IMR-90 (cell line): ENCODE measurements around the gene WWC1. TPM values are rescaled to one million over a fixed set of nuclear protein-coding genes. Genes with fewer than 3 reads are reported as not detected.

Source experiments
- ATAC-seq: fragments of 200-7000 bp; cut with Tn5 transposase; 2 replicates; pipeline ENCODE4 v1.9.1; 2020; ENCODE audit warnings: low read depth, mild to moderate bottlenecking, moderate library complexity
- BruUV-seq: library from RNA; stranded (reverse); fragments of 400-500 nt; replicated peaks from 2 replicates; lab custom pipeline; 2021; lab: Mats Ljungman, UMichigan
- CTCF ChIA-PET: fragments of 300-600 bp; formaldehyde crosslinking; extraction: SDS; loops from one replicate; lab custom pipeline; 2021; ENCODE audit warnings: antibody characterized with exemption; lab: Yijun Ruan, JAX
- POLR2A ChIA-PET: fragments of 300-600 bp; sonication (Branson Sonifier 250); formaldehyde crosslinking; loops from one replicate; lab custom pipeline; 2022; ENCODE audit warnings: antibody characterized with exemption; ENCODE audit not compliant: unreplicated experiment; lab: Charles Lee
- DNase-seq: peaks from one replicate; pipeline ENCODE4 v3.0.0; 2013
- H2AFZ ChIP-seq: replicated peaks from 2 replicates; pipeline ENCODE3; 2013; ENCODE audit warnings: low read length, mild to moderate bottlenecking; ENCODE audit not compliant: poor library complexity
- H2AK5ac ChIP-seq: 2 replicates; pipeline ENCODE4 v1.6.1; 2013; ENCODE audit warnings: low read depth, low read length, inconsistent platforms
- H2AK9ac ChIP-seq: replicated peaks from 2 replicates; pipeline ENCODE3; 2013; ENCODE audit warnings: mild to moderate bottlenecking, low read depth, low read length, moderate library complexity; ENCODE audit not compliant: poor library complexity
- H2BK120ac ChIP-seq: 2 replicates; pipeline ENCODE4 v1.6.1; 2013; ENCODE audit warnings: low read depth, low read length, inconsistent platforms
- H2BK15ac ChIP-seq: 3 replicates; pipeline ENCODE4 v1.6.1; 2013; ENCODE audit warnings: low read depth, low read length, inconsistent platforms
- H2BK20ac ChIP-seq: 2 replicates; pipeline ENCODE4 v1.6.1; 2013; ENCODE audit warnings: low read depth, mild to moderate bottlenecking, inconsistent platforms, low read length, moderate library complexity
- H2BK5ac ChIP-seq: 2 replicates; pipeline ENCODE4 v1.6.1; 2013; ENCODE audit warnings: mild to moderate bottlenecking, low read depth, low read length, inconsistent platforms; ENCODE audit not compliant: poor library complexity, severe bottlenecking
- H3K14ac ChIP-seq: replicated peaks from 2 replicates; pipeline ENCODE4 v1.6.1; 2013; ENCODE audit warnings: low read depth, low read length, inconsistent platforms
- H3K18ac ChIP-seq: 2 replicates; pipeline ENCODE4 v1.6.1; 2013; ENCODE audit warnings: low read depth, low read length, control low read depth
- H3K23ac ChIP-seq: 2 replicates; pipeline ENCODE4 v1.6.1; 2013; ENCODE audit warnings: low read depth, low read length, inconsistent platforms
- H3K27ac ChIP-seq: 2 replicates; pipeline ENCODE4 v1.5.1; 2013; ENCODE audit warnings: mild to moderate bottlenecking, control low read depth, low read length; ENCODE audit not compliant: insufficient read depth
- H3K27me3 ChIP-seq: 2 replicates; pipeline ENCODE4 v1.6.1; 2013; ENCODE audit warnings: low read length; ENCODE audit not compliant: control insufficient read depth, insufficient read depth
- H3K36me3 ChIP-seq: 2 replicates; pipeline ENCODE4 v1.6.1; 2013; ENCODE audit warnings: low read length, mixed read lengths; ENCODE audit not compliant: control insufficient read depth, insufficient read depth
- H3K4ac ChIP-seq: 2 replicates; pipeline ENCODE4 v1.6.1; 2013; ENCODE audit warnings: low read depth, low read length, inconsistent platforms
- H3K4me1 ChIP-seq: 2 replicates; pipeline ENCODE4 v1.6.1; 2013; ENCODE audit warnings: low read length, mixed read lengths; ENCODE audit not compliant: control insufficient read depth, insufficient read depth
- H3K4me2 ChIP-seq: 2 replicates; pipeline ENCODE4 v1.6.1; 2013; ENCODE audit warnings: low read depth, mild to moderate bottlenecking, control low read depth, low read length, moderate library complexity
- H3K4me3 ChIP-seq: 2 replicates; pipeline ENCODE4 v1.5.1; 2013; ENCODE audit warnings: low read depth, mild to moderate bottlenecking, control low read depth, low read length, moderate library complexity; ENCODE audit not compliant: insufficient read depth
- H3K56ac ChIP-seq: 2 replicates; pipeline ENCODE4 v1.6.1; 2013; ENCODE audit warnings: low read length, inconsistent platforms; ENCODE audit not compliant: insufficient read depth; ENCODE audit errors: extremely low read depth
- H3K79me1 ChIP-seq, 2 experiments: 2 replicates each; pipeline ENCODE4 v1.6.1; 2013; ENCODE audit warnings: low read length in 2 of 2, inconsistent platforms in 1 of 2, low read depth in 1 of 2
- H3K9ac ChIP-seq: 2 replicates; pipeline ENCODE4 v1.6.1; 2013; ENCODE audit warnings: low read depth, low read length, control low read depth
- H3K9me1 ChIP-seq: 2 replicates; pipeline ENCODE4 v1.6.1; 2013; ENCODE audit warnings: low read length, inconsistent platforms; ENCODE audit not compliant: insufficient read depth
- H3K9me3 ChIP-seq: 2 replicates; pipeline ENCODE4 v1.6.1; 2013; ENCODE audit warnings: low read length; ENCODE audit not compliant: control insufficient read depth, insufficient read depth
- H4K20me1 ChIP-seq: 2 replicates; pipeline ENCODE4 v1.6.1; 2013; ENCODE audit warnings: low read length, inconsistent platforms; ENCODE audit not compliant: insufficient read depth
- H4K5ac ChIP-seq: 2 replicates; pipeline ENCODE4 v1.6.1; 2013; ENCODE audit warnings: mild to moderate bottlenecking, low read depth, low read length, control low read depth
- H4K8ac ChIP-seq, 2 experiments: 2 replicates each; pipeline ENCODE4 v1.6.1; 2013; ENCODE audit warnings: low read depth in 2 of 2, low read length in 2 of 2, control low read depth in 1 of 2, inconsistent platforms in 1 of 2
- H4K91ac ChIP-seq: 2 replicates; pipeline ENCODE4 v1.6.1; 2013; ENCODE audit warnings: low read depth, low read length, inconsistent platforms; ENCODE audit not compliant: insufficient read depth
- BHLHE40 ChIP-seq: fragments of 150-350 bp; IDR thresholded peaks from 2 replicates; pipeline ENCODE4 v1.6.1; 2016; ENCODE audit warnings: mild to moderate bottlenecking, low read depth, low read length
- FOS ChIP-seq: fragments of 150-350 bp; IDR thresholded peaks from 2 replicates; pipeline ENCODE4 v1.6.1; 2016; ENCODE audit warnings: low read depth, low read length
- MAFK ChIP-seq: IDR thresholded peaks from 2 replicates; pipeline ENCODE4 v1.6.1; 2012; ENCODE audit warnings: low read depth, low read length, improper control_type of control experiment
- MAZ ChIP-seq: IDR thresholded peaks from 2 replicates; pipeline ENCODE4 v1.6.1; 2012; ENCODE audit warnings: low read depth, mild to moderate bottlenecking, low read length, improper control_type of control experiment, moderate library complexity, borderline replicate concordance
- WGBS, 2 experiments: methylation state at CpG; one replicate each; pipeline versions ENCODE4 v1.1.5 to v1.1.7; 2013; ENCODE audit warnings: missing lambda C conversion rate in 2 of 2; ENCODE audit not compliant: insufficient read length in 1 of 2; ENCODE audit errors: extremely low coverage in 2 of 2; 5-methylcytosine and 5-hydroxymethylcytosine counted together
- dilution Hi-C: fragments of 300-500 bp; cut with HindIII; formaldehyde crosslinking; loops from one replicate; pipeline ENCODE4 v1.14.3; 2018; ENCODE audit warnings: low sequenced_read_pairs; ENCODE audit not compliant: unreplicated experiment
- in situ Hi-C: fragments of 300-500 bp; cut with MboI; formaldehyde crosslinking; loops from 3 replicates; pipeline ENCODE4 v1.14.3; 2019; ENCODE audit warnings: low sequenced_read_pairs, inconsistent platforms, mixed read lengths
- intact Hi-C: fragments of 100-400 bp; cut with micrococcal nuclease; formaldehyde crosslinking; loops from 2 replicates; pipeline ENCODE4 v1.10.0; 2022
- polyA plus RNA-seq, 3 experiments: library from polyadenylated mRNA; depleted of rRNA; stranded (reverse); fragments of >200 nt; gene quantifications; 2 replicates each; pipeline ENCODE4 v1.2.3, GENCODE V29; 2012; ENCODE audit warnings: low replicate concordance in 1 of 3
- total RNA-seq: library from RNA; depleted of rRNA; stranded (reverse); fragments of >200 nt; gene quantifications from 2 replicates; pipeline ENCODE4 v1.2.3, GENCODE V29; 2012
- TF ChIP-seq, protein P1 (sequence below): conservative IDR thresholded peaks from 2 replicates; pipeline ENCODE4 v1.5.1; 2012; ENCODE audit warnings: mild to moderate bottlenecking, low read depth, low read length, improper control_type of control experiment

Gene WWC1
- total and polyA plus RNA-seq, 2 of the 4 experiments (the other 2 are of a cell fraction), result 9.1 to 10.3 TPM

DNA sequence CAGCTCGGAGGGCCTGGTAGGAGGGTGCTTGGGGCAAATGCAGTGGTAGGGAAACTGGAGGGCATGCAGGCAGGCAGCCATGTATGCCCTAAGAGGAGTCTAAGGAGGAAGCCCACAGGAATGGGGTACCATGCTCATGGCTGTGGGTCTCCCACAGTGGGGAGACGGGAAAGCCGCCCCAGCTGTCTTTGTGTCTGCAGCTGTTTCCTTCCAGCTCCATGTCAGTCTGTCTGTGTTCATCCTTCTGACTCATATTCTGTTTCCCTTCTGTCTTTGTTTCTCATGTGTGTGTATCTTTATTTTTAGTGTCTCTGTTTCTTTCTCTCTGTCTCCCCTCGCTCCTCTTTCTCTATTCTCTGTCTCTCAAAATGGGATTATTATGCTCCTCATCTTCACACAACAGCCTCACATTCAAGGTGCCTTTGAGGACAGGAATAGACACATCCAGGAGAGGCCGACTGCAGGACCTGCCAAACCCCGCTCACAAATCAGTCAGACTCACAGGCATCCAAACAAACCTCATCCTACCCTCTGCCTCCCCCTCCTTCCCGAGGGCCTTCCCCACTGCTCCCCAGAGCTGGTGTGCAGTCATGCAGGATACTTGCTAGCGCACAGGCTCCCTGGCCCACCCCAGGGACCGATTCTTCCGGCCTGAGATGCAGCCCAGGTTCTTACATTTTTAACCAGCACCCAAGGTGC lies 126.4 kb downstream of the WWC1 start (continued):
- TF ChIP-seq BHLHE40, result no peak

DNA sequence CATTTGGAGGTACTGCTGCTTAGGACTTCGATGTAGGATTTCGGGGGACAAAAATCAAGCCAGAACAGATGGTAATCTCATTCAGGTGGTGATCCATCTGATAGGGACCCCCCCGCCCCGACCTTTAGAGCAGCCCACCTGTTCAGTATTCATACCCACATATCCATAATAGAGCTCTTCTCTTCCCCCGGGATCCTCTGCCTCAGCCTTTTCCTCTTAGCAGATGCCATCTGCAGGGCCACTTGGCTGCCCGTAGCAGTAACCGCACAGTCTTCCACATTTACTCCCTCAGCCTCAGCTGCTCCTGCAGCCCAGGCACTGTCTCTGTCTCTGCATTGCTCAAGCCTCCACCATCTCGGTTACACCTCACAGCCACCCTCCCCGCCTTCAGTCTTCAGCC lies 129.0 kb downstream of the WWC1 start:
- ChIA-PET POLR2A (no interaction called here), CTCF (no interaction called here)
- Histone ChIP-seq H3K4me2 (no peak overlapping the region), H2AK9ac (no peak overlapping the region), H3K27ac (no peak overlapping the region), H2AK5ac (no peak overlapping the region), H3K9me3 (no peaks in the 10 kb centered on the region), H3K14ac (no peak overlapping the region), H2AFZ (no peak overlapping the region), H2BK15ac (no peak overlapping the region), H3K18ac (no peak overlapping the region), H4K5ac (no peak overlapping the region), H3K23ac (no peak overlapping the region), H3K27me3 (no peaks in the 10 kb centered on the region), H2BK120ac (no peak overlapping the region), H3K4me3 (no peak overlapping the region), H3K4ac (no peak overlapping the region), H2BK20ac (no peak overlapping the region), H3K4me1 (peaks cover 9% of the 10 kb centered on the region), H4K8ac (no peak overlapping the region), H2BK5ac (no peak overlapping the region), H4K91ac (no peak overlapping the region), H3K36me3 (peaks cover 2% of the 10 kb centered on the region), H3K56ac (no peak overlapping the region), H4K20me1 (no peaks in the 10 kb centered on the region), H3K9ac (no peak overlapping the region), H3K9me1 (peaks cover 12% of the 10 kb centered on the region), H3K79me1 (0 out of 4 replicates have a peak, but pooled peaks cover 0 to 5% of the 10 kb centered on the region in 2 experiments)
- DNase-seq (no peak), ATAC-seq (no peak)
- WGBS, 2 experiments, result 100% methylated on average over 3 of the region's 9 CpGs; no CpG with 5 or more reads in 1 of the 2 experiments
- TF ChIP-seq, protein P1, sequence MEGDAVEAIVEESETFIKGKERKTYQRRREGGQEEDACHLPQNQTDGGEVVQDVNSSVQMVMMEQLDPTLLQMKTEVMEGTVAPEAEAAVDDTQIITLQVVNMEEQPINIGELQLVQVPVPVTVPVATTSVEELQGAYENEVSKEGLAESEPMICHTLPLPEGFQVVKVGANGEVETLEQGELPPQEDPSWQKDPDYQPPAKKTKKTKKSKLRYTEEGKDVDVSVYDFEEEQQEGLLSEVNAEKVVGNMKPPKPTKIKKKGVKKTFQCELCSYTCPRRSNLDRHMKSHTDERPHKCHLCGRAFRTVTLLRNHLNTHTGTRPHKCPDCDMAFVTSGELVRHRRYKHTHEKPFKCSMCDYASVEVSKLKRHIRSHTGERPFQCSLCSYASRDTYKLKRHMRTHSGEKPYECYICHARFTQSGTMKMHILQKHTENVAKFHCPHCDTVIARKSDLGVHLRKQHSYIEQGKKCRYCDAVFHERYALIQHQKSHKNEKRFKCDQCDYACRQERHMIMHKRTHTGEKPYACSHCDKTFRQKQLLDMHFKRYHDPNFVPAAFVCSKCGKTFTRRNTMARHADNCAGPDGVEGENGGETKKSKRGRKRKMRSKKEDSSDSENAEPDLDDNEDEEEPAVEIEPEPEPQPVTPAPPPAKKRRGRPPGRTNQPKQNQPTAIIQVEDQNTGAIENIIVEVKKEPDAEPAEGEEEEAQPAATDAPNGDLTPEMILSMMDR, result no peak
- no peak for TF ChIP-seq MAFK
- no peak for TF ChIP-seq MAZ
- TF ChIP-seq FOS, result no peak
- dilution Hi-C loops (no loop called here), intact Hi-C loops (no loop called here), in situ Hi-C loops (no loop called here)
- BruUV-seq, result no TSS peak
